Memory B cell (primary cell): ENCODE data around the gene MDH2.
A peak's percentile ranks its signal among the peaks of the same experiment; 100 is the strongest.
"Not testable (repeated sequence)": the region's sequence is repeated elsewhere in the genome, so short reads cannot be mapped to it uniquely, and the experiment has no call there.

Experiments used
- ATAC-seq: fragments of 150-1000 bp; cut with Tn5 transposase; 2 replicates; pipeline ENCODE4 v1.10.0; 2021; ENCODE audit warnings: low read depth, mild to moderate bottlenecking, moderate library complexity
- DNase-seq, 2 donors: peaks; one replicate each; pipeline ENCODE4 v3.0.0; 2022; ENCODE audit warnings: low spot score in 2 of 2
- H3K27ac Mint-ChIP-seq: one replicate; pipeline ENCODE4 v1.8.0; 2022; ENCODE audit warnings: mild to moderate bottlenecking, moderate library complexity, mixed read lengths
- H3K27me3 Mint-ChIP-seq: one replicate; pipeline ENCODE4 v1.8.0; 2022; ENCODE audit warnings: mixed read lengths
- H3K36me3 Mint-ChIP-seq: one replicate; pipeline ENCODE4 v1.8.0; 2022; ENCODE audit warnings: mild to moderate bottlenecking, mixed read lengths
- H3K4me1 Mint-ChIP-seq: one replicate; pipeline ENCODE4 v1.8.0; 2022; ENCODE audit warnings: mixed read lengths
- H3K4me3 Mint-ChIP-seq: one replicate; pipeline ENCODE4 v1.8.0; 2022; ENCODE audit warnings: mild to moderate bottlenecking, moderate library complexity, mixed read lengths
- H3K9me3 Mint-ChIP-seq: one replicate; pipeline ENCODE4 v1.8.0; 2022; ENCODE audit warnings: mixed read lengths

The MDH2 gene

DNA sequence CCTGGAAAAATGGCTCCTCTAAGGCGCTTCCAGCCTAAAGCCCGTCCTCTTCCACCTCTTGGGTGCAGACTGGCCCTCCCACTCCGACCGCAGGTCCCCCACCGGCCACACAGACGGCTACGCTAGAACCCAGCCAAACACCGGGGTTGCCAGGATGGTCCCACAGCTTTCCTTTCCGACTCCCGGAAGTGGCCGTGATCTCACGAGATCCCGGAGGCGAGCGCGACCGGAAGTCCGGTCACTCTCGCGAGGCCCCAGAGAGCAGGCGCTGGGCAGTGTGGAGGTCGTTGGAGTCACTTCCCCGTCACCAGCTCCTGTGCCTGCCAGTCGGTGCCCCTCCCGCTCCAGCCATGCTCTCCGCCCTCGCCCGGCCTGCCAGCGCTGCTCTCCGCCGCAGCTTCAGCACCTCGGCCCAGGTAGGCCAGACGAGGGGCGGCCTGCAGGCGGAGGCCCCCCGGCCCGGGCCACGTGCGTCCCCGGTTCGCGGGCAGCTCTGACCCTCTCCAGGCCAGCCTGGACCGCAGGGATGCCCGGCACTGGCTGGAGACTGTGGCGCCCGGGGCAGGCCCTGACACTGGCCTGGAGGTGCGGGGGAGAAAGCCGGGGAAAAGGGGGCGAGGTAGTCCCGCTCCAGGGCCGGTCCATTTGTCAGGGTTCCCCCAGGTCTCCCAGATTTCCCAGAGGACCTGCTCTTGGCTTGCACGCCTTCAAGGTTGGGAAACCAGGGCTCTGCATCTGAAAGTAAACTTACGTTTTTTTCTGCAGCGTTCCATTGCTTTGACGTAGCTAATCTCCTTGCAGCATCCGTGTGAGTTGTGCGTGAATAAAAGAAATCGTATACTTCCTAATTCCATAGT is at the start of gene MDH2, which contains the start of gene STYXL1:
TSS of gene MDH2 (plus strand) at position 296 of the 857 bp plus-strand sequence. CDS start at position 351, 55 bp downstream.
TSS of gene STYXL1 (minus strand) at position 190 of the 857 bp plus-strand sequence. CDS start 17,477 bp downstream, outside the sequence.
- DNase-seq, result peak; percentile 62 to 67
- Mint-ChIP-seq H3K27ac (peak within 1 kb of the TSS; percentile 90), H3K4me3 (peak within 1 kb of the TSS; percentile 90), H3K9me3 (no peaks in the 10 kb centered on the region), H3K36me3 (peaks cover 15% of the 10 kb centered on the region), H3K27me3 (no peaks in the 10 kb centered on the region), H3K4me1 (peaks cover 27% of the 10 kb centered on the region)
- peak; percentile 83 for ATAC-seq

DNA sequence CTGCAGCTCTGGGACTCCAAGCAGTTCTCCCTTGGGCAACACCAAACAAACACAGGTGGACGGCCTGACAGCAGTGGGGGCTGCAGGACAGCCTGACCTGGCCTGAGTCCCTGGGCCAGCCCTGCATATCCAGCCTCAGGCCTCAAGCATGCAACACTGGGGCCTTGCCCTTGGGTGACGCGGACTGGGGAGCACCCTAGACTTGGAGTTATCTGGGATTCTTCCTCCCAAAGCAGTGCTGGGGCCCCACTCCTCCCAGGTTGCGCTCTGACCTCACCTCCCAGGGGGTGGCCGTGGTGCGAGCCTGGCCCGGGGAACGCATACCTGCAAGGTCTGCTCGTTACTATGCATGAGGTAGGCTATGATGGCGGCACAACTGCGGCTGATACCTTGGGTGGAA is 47.3 kb upstream of the MDH2 start:
- Mint-ChIP-seq H3K9me3 (no peaks in the 10 kb centered on the region), H3K4me1 (peaks cover 11% of the 10 kb centered on the region), H3K27me3 (no peaks in the 10 kb centered on the region), H3K27ac (no peak overlapping the region), H3K36me3 (peaks cover 23% of the 10 kb centered on the region), H3K4me3 (no peak overlapping the region)
- DNase-seq (no peak), ATAC-seq (no peak)

- H3K4me1 Mint-ChIP-seq, result peaks cover 7% of the 10 kb centered on the region
- no peak overlapping the region for H3K27ac Mint-ChIP-seq
- H3K4me3 Mint-ChIP-seq, result no peak overlapping the region
- peaks cover 20% of the 10 kb centered on the region for H3K36me3 Mint-ChIP-seq
- no peaks in the 10 kb centered on the region for H3K9me3 Mint-ChIP-seq
- DNase-seq, result no peak
- no peak for ATAC-seq
- no peaks in the 10 kb centered on the region for H3K27me3 Mint-ChIP-seq
Observed at GRCh38 chr7:76002139-76002538, 45.8 kb upstream of the MDH2 start.

GRCh38 chr7:76002822-76003221 is 45.1 kb upstream of the MDH2 start:
- no peaks in the 10 kb centered on the region for H3K27me3 Mint-ChIP-seq
- peaks cover 20% of the 10 kb centered on the region for H3K36me3 Mint-ChIP-seq
- H3K9me3 Mint-ChIP-seq, result no peaks in the 10 kb centered on the region
- H3K4me1 Mint-ChIP-seq, result peaks cover 2% of the 10 kb centered on the region
- no peak for DNase-seq
- no peak for ATAC-seq
- H3K4me3 Mint-ChIP-seq, result no peak overlapping the region
- H3K27ac Mint-ChIP-seq, result no peak overlapping the region

DNA sequence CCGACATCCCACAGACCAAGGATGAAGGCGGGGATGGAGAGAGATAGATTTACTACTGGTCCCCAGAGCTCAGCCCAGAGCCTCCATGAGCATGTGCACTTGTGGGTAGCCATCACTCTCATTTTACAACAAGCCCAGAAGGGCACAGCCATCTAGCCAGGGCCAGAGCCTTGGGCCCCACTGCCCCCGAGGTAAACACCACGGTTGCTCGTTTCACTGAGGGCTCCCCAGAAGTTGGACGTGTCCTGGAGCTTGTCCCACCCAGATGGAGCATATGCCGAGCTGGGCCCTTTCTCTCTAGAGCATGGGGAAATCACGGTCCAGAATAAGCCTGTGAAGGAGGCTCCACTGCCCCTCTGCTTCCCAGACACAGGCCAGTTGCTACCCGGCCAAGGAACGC is 44.6 kb upstream of the MDH2 start:
- Mint-ChIP-seq H3K27ac (no peak overlapping the region), H3K36me3 (peaks cover 20% of the 10 kb centered on the region), H3K27me3 (no peaks in the 10 kb centered on the region), H3K4me3 (no peak overlapping the region), H3K4me1 (peaks cover 4% of the 10 kb centered on the region), H3K9me3 (no peaks in the 10 kb centered on the region)
- ATAC-seq, result no peak
- no peak for DNase-seq

GRCh38 chr7:76005004-76005403 is 42.9 kb upstream of the MDH2 start:
- not testable (repeated sequence) for DNase-seq, H3K27ac Mint-ChIP-seq, H3K27me3 Mint-ChIP-seq, H3K9me3 Mint-ChIP-seq, ATAC-seq, H3K4me3 Mint-ChIP-seq
- H3K36me3 Mint-ChIP-seq, result peaks cover 19% of the 10 kb centered on the region
- H3K4me1 Mint-ChIP-seq, result peaks cover 15% of the 10 kb centered on the region

- DNase-seq (no peak), ATAC-seq (no peak)
- Mint-ChIP-seq H3K4me1 (peaks cover 15% of the 10 kb centered on the region), H3K4me3 (no peak overlapping the region), H3K36me3 (peaks cover 19% of the 10 kb centered on the region), H3K27me3 (no peaks in the 10 kb centered on the region), H3K27ac (peak overlapping the region; percentile 64), H3K9me3 (no peaks in the 10 kb centered on the region)
Observed at GRCh38 chr7:76008156-76008687, 39.7 kb upstream of the MDH2 start.

- DNase-seq (no peak), ATAC-seq (no peak)
- no peaks in the 10 kb centered on the region for H3K27me3 Mint-ChIP-seq
- peak overlapping the region; percentile 64 for H3K27ac Mint-ChIP-seq
- H3K4me1 Mint-ChIP-seq, result peaks cover 15% of the 10 kb centered on the region
- H3K9me3 Mint-ChIP-seq, result no peaks in the 10 kb centered on the region
- no peak overlapping the region for H3K4me3 Mint-ChIP-seq
- peaks cover 21% of the 10 kb centered on the region for H3K36me3 Mint-ChIP-seq
Observed at GRCh38 chr7:76009672-76010600, 38.0 kb upstream of the MDH2 start.

- H3K4me3 Mint-ChIP-seq, result no peak overlapping the region
- DNase-seq (no peak), ATAC-seq (no peak)
- H3K4me1 Mint-ChIP-seq, result peaks cover 13% of the 10 kb centered on the region
- H3K9me3 Mint-ChIP-seq, result no peaks in the 10 kb centered on the region
- H3K27me3 Mint-ChIP-seq, result no peaks in the 10 kb centered on the region
- peaks cover 22% of the 10 kb centered on the region for H3K36me3 Mint-ChIP-seq
- H3K27ac Mint-ChIP-seq, result no peak overlapping the region
Observed at GRCh38 chr7:76011442-76011861, 36.5 kb upstream of the MDH2 start.

DNA sequence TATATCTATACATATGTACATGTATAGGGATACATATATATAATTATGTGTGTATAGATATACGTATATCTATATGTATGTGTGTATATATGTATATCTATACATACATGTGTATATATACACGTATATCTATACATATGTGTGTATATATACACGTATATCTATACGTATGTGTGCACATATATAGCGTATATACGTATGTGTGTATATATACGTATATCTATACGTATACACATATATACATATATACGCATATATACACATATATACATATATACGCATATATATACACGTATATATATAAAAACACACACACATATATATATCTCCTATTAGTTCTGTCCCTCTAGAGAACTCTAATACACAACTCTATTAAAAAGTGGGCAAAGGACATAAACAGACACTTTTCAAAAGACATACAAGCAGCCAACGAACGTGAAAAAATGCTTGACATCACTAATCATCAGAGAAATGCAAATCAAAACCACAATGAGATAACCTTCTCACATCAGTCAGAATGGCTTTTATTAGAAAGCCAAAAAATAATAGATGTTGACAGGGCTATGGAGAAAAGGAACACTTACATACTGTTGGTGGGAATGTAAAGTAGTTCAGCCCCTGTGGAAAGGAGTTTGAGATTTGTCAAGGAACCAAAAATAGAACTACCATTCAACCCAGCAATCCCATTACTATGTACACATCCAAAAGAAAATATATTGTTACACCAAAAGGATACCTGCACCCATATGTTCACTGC is 31.5 kb upstream of the MDH2 start:
- no peak overlapping the region for H3K27ac Mint-ChIP-seq
- H3K9me3 Mint-ChIP-seq, result no peaks in the 10 kb centered on the region
- no peak for DNase-seq
- H3K36me3 Mint-ChIP-seq, result peaks cover 23% of the 10 kb centered on the region
- H3K27me3 Mint-ChIP-seq, result no peaks in the 10 kb centered on the region
- no peak for ATAC-seq
- H3K4me1 Mint-ChIP-seq, result no peaks in the 10 kb centered on the region
- H3K4me3 Mint-ChIP-seq, result no peak overlapping the region

GRCh38 chr7:76018520-76018919 is 29.4 kb upstream of the MDH2 start:
- H3K4me1 Mint-ChIP-seq, H3K27ac Mint-ChIP-seq, H3K27me3 Mint-ChIP-seq, ATAC-seq, DNase-seq, H3K4me3 Mint-ChIP-seq, H3K9me3 Mint-ChIP-seq: not testable (repeated sequence)
- peaks cover 21% of the 10 kb centered on the region for H3K36me3 Mint-ChIP-seq

DNA sequence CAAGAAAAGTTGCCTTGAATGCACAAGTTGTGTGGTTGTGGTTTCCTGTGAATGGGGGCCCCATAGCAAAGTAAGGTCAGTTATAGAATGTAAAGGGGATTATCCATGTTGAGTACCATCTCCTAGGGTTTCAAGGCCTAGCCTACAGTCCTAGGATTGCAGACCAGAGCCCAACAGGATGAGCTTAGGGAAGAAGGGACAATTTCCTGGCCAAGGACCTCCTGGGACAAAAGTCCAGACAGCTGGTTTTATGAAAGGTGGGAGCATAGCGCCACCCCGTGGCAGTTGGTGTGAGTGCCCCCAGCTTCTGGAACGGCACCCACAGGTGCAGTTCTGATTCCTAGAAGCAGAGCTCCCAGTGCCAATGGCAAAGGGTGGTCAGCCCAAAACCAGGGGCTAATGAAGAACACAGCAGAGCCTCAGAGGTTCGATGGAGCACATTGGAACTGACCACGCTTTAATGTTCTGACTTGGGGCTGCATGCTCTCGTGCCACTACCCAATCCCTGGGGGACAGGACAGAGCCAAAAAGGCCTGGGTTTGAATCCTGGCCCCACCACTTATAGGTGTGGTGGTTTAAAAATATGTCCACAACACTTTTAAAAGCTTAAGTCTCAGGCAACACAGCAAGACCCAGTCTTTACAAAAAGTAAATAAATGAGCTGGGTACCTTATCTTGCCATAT is 27.7 kb upstream of the MDH2 start:
- Mint-ChIP-seq H3K27ac (no peak overlapping the region), H3K4me1 (peaks cover 5% of the 10 kb centered on the region), H3K9me3 (no peaks in the 10 kb centered on the region), H3K27me3 (no peaks in the 10 kb centered on the region), H3K4me3 (no peak overlapping the region), H3K36me3 (peaks cover 22% of the 10 kb centered on the region)
- DNase-seq (peak; percentile 27 to 56), ATAC-seq (peak; percentile 35)
